ENCODE data around the gene ANO1.

DNA sequence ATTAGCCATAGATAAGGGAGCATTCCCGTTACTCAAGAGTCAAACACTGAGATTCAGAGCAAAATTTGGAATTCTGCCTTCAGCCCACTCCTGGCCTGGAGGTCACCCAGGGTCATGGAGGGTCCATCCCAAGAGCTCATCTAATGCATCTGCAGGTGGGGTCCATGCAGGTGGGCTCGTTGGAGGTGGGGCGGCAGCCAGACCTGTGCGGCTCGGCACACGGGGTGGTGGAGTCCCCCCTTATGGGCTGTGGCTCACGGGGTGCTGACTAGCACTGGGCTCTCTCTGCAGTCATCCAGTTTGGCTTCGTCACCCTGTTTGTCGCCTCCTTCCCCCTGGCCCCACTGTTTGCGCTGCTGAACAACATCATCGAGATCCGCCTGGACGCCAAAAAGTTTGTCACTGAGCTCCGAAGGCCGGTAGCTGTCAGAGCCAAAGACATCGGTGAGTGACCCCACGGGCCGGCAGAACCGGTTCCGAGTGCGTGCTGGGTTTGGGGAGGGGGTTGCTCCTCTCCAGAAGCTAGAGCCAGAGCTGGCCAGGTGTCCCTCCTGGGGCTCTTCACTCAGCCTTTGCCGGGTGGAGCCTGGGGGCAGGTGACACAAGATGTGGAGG, 92.6 kb downstream of the ANO1 start:
- no peak for TF ChIP-seq EZH2phosphoT487 (conservative IDR thresholded peaks at IDR 0.05; ENCODE audit: low read length)
- TF ChIP-seq, protein P1, sequence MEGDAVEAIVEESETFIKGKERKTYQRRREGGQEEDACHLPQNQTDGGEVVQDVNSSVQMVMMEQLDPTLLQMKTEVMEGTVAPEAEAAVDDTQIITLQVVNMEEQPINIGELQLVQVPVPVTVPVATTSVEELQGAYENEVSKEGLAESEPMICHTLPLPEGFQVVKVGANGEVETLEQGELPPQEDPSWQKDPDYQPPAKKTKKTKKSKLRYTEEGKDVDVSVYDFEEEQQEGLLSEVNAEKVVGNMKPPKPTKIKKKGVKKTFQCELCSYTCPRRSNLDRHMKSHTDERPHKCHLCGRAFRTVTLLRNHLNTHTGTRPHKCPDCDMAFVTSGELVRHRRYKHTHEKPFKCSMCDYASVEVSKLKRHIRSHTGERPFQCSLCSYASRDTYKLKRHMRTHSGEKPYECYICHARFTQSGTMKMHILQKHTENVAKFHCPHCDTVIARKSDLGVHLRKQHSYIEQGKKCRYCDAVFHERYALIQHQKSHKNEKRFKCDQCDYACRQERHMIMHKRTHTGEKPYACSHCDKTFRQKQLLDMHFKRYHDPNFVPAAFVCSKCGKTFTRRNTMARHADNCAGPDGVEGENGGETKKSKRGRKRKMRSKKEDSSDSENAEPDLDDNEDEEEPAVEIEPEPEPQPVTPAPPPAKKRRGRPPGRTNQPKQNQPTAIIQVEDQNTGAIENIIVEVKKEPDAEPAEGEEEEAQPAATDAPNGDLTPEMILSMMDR (IDR thresholded peaks at IDR 0.05; ENCODE audit: insufficient read depth, low read length, poor library complexity, severe bottlenecking) = no peak

All from SU-DHL-6 (cell line).